Esophagus muscularis mucosa (tissue), 4 donors: ENCODE data around the gene NUP205. TPM values are rescaled to one million over a fixed set of nuclear protein-coding genes. Genes with fewer than 3 reads are reported as not detected.

Source experiments
- DNase-seq: peaks from one replicate; pipeline ENCODE4 v3.0.0-alpha.2; 2017; ENCODE audit errors: extremely low spot score
- H3K27ac ChIP-seq, 4 donors: fragments of 200-600 bp; sonication (generic); replicated peaks in 1 of 4; 1 replicate in 3 of 4; 2 replicates in 1 of 4; pipeline ENCODE4 v1.5.1; 2016 to 2019; ENCODE audit warnings: mild to moderate bottlenecking in 1 of 4
- H3K27me3 ChIP-seq, 4 donors: fragments of 200-600 bp; sonication (generic); one replicate each; pipeline versions ENCODE4 v1.5.1 to v1.6.0; 2016 to 2019
- H3K36me3 ChIP-seq, 4 donors: fragments of 200-600 bp; sonication (generic); one replicate each; pipeline ENCODE4 v1.5.1; 2016 to 2019
- H3K4me1 ChIP-seq, 4 donors: fragments of 200-600 bp; sonication (generic); one replicate each; pipeline ENCODE4 v1.5.1; 2016 to 2019
- H3K4me3 ChIP-seq, 4 donors: fragments of 200-600 bp; sonication (generic); 1 replicate in 2 of 4; 2 replicates in 2 of 4; pipeline ENCODE4 v1.5.1; 2016 to 2019; ENCODE audit warnings: mild to moderate bottlenecking in 4 of 4, moderate library complexity in 1 of 4
- H3K9me3 ChIP-seq, 4 donors: fragments of 200-600 bp; sonication (generic); 1 replicate in 3 of 4; 2 replicates in 1 of 4; pipeline ENCODE4 v1.5.1; 2016 to 2019
- CTCF ChIP-seq, 3 experiments: fragments of 200-600 bp in 2 of 3; fragments of 450-650 bp in 1 of 3; sonication (generic) in 2 of 3; IDR thresholded peaks; one replicate each; pipeline ENCODE4 v1.5.1; 2017 to 2019; ENCODE audit warnings: antibody characterized with exemption in 3 of 3, mild to moderate bottlenecking in 2 of 3, moderate library complexity in 1 of 3
- EP300 ChIP-seq: sonication (generic); formaldehyde crosslinking; IDR thresholded peaks from one replicate; pipeline ENCODE4 v1.6.1; 2017; ENCODE audit warnings: antibody characterized with exemption
- POLR2A ChIP-seq: fragments of 450-650 bp; IDR thresholded peaks from one replicate; pipeline ENCODE4 v1.6.1; 2017; ENCODE audit warnings: antibody characterized with exemption, moderate library complexity, mild to moderate bottlenecking, low read depth
- POLR2AphosphoS5 ChIP-seq, 2 donors: sonication (generic); formaldehyde crosslinking; IDR thresholded peaks; one replicate each; pipeline ENCODE4 v1.6.1; 2017; ENCODE audit warnings: antibody characterized with exemption in 2 of 2
- WGBS: methylation state at CpG from one replicate; pipeline ENCODE4 v1.1.5; 2018; 5-methylcytosine and 5-hydroxymethylcytosine counted together
- intact Hi-C: fragments of 100-400 bp; cut with DNase I; formaldehyde crosslinking; loops from one replicate; pipeline ENCODE4 v1.15.1; 2023
- total RNA-seq, 4 donors: library from RNA; depleted of rRNA; stranded (reverse); fragments of >200 nt; gene quantifications; one replicate each; pipeline versions ENCODE4 v1.1.0 to v1.2.1, GENCODE V29; 2016

Gene NUP205
- total RNA-seq, 4 donors from 2014 or later: 23.3 to 39.9 (median 34.7) TPM

- intact Hi-C loops: no loop called here
- H3K4me1 ChIP-seq: no peaks in the 10 kb centered on the region
- TF ChIP-seq EP300 (no peak), CTCF (IDR thresholded peaks at IDR 0.05) (no peak), POLR2AphosphoS5 (IDR thresholded peaks at IDR 0.05) (no peak), POLR2A (no peak)
- no peak overlapping the region for H3K27ac ChIP-seq
- H3K9me3 ChIP-seq: no peaks in the 10 kb centered on the region
- H3K27me3 ChIP-seq: no peaks in the 10 kb centered on the region
- no peak for DNase-seq
- no peak overlapping the region for H3K4me3 ChIP-seq
- H3K36me3 ChIP-seq: peaks cover 7 to 92% (median 57%) of the 10 kb centered on the region in 4 donors
- WGBS: 94% methylated on average over 2 of the region's 2 CpGs
Measured at GRCh38 chr7:135600226-135600625, 42.5 kb downstream of the NUP205 start.

- H3K27ac ChIP-seq: no peak overlapping the region
Measured at GRCh38 chr7:135601182-135601581, 43.5 kb downstream of the NUP205 start.

GRCh38 chr7:135602304-135602703 lies 44.6 kb downstream of the NUP205 start:
- H3K4me3 ChIP-seq: no peak overlapping the region
- TF ChIP-seq EP300 (no peak), POLR2AphosphoS5 (IDR thresholded peaks at IDR 0.05) (no peak), CTCF (IDR thresholded peaks at IDR 0.05) (no peak), POLR2A (no peak)
- WGBS: 73% methylated on average over 1 of the region's 1 CpG
- peak overlapping the region in 1 of 4 donors; percentile 1 for H3K27ac ChIP-seq
- H3K27me3 ChIP-seq: no peaks in the 10 kb centered on the region
- H3K4me1 ChIP-seq: no peaks in the 10 kb centered on the region
- DNase-seq: no peak
- no peaks in the 10 kb centered on the region for H3K9me3 ChIP-seq
- intact Hi-C loops: no loop called here
- H3K36me3 ChIP-seq: peaks cover 14 to 91% (median 60%) of the 10 kb centered on the region in 4 donors

More at GRCh38 chr7:135601182-135601581, 43.5 kb downstream of the NUP205 start:
- TF ChIP-seq CTCF (IDR thresholded peaks at IDR 0.05) (no peak), EP300 (no peak), POLR2AphosphoS5 (IDR thresholded peaks at IDR 0.05) (no peak), POLR2A (no peak)
- no peaks in the 10 kb centered on the region for H3K27me3 ChIP-seq
- peaks cover 5 to 89% (median 53%) of the 10 kb centered on the region in 4 donors for H3K36me3 ChIP-seq
- DNase-seq: no peak
- no peaks in the 10 kb centered on the region for H3K9me3 ChIP-seq
- intact Hi-C loops: no loop called here
- no peaks in the 10 kb centered on the region for H3K4me1 ChIP-seq
- H3K4me3 ChIP-seq: no peak overlapping the region

- no peak overlapping the region for H3K27ac ChIP-seq
- TF ChIP-seq POLR2AphosphoS5 (IDR thresholded peaks at IDR 0.05) (no peak), EP300 (no peak), POLR2A (no peak), CTCF (IDR thresholded peaks at IDR 0.05) (no peak)
- no peaks in the 10 kb centered on the region for H3K27me3 ChIP-seq
- no peaks in the 10 kb centered on the region for H3K9me3 ChIP-seq
- 95% methylated on average over 1 of the region's 1 CpG for WGBS
- H3K4me3 ChIP-seq: no peak overlapping the region
- peaks cover 0 to 5% (median 3%) of the 10 kb centered on the region in 4 donors for H3K4me1 ChIP-seq
- no peak for DNase-seq
- peaks cover 18 to 80% (median 47%) of the 10 kb centered on the region in 4 donors for H3K36me3 ChIP-seq
- intact Hi-C loops: no loop called here
Measured at GRCh38 chr7:135616136-135616535, 58.4 kb downstream of the NUP205 start.

GRCh38 chr7:135617781-135618180 lies 60.1 kb downstream of the NUP205 start:
- Histone ChIP-seq H3K27ac (no peak overlapping the region), H3K4me1 (peaks cover 0 to 8% (median 4%) of the 10 kb centered on the region in 4 donors), H3K4me3 (no peak overlapping the region), H3K36me3 (peaks cover 18 to 77% (median 48%) of the 10 kb centered on the region in 4 donors), H3K27me3 (no peaks in the 10 kb centered on the region), H3K9me3 (no peaks in the 10 kb centered on the region)
- DNase-seq: no peak
- WGBS: 88% methylated on average over 2 of the region's 2 CpGs
- intact Hi-C loops: no loop called here
- no peak for TF ChIP-seq CTCF (IDR thresholded peaks at IDR 0.05)
- no peak for TF ChIP-seq POLR2AphosphoS5 (IDR thresholded peaks at IDR 0.05)
- no peak for TF ChIP-seq POLR2A
- no peak for TF ChIP-seq EP300
